ENCODE data around the gene GARIN6.

GARIN6 gene

DNA sequence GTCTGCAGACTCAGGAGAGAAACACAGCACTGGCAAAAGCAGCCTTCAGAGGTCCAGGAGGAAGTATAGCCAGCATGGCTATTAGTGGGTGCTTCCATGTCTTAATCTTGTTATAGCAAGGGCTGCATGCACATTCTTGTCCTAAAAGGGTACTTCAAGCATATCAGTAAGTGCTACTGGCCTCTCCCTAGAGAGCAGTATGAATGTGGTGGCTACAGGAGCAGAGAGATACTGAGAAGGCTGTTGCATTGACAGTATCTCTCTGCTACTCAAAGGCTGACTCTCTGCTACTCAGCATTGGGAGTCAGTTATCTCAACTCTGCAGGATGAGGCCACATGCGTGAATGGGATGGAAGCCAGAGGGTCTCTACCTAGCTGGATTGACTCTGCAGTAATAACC is 2.0 kb downstream of the GARIN6 start:
- H3K4me3 ChIP-seq (ENCODE audit: low read depth, low read length): no peak overlapping the region
- DNase-seq (ENCODE audit: low read depth, low spot score): no peak
- CTCF ChIA-PET: no interaction called here
- POLR2A ChIA-PET: no interaction called here
- TF ChIP-seq, protein P1, sequence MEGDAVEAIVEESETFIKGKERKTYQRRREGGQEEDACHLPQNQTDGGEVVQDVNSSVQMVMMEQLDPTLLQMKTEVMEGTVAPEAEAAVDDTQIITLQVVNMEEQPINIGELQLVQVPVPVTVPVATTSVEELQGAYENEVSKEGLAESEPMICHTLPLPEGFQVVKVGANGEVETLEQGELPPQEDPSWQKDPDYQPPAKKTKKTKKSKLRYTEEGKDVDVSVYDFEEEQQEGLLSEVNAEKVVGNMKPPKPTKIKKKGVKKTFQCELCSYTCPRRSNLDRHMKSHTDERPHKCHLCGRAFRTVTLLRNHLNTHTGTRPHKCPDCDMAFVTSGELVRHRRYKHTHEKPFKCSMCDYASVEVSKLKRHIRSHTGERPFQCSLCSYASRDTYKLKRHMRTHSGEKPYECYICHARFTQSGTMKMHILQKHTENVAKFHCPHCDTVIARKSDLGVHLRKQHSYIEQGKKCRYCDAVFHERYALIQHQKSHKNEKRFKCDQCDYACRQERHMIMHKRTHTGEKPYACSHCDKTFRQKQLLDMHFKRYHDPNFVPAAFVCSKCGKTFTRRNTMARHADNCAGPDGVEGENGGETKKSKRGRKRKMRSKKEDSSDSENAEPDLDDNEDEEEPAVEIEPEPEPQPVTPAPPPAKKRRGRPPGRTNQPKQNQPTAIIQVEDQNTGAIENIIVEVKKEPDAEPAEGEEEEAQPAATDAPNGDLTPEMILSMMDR (IDR thresholded peaks at IDR 0.05; ENCODE audit: insufficient read depth, low read length, missing control alignments): no peak

DNA sequence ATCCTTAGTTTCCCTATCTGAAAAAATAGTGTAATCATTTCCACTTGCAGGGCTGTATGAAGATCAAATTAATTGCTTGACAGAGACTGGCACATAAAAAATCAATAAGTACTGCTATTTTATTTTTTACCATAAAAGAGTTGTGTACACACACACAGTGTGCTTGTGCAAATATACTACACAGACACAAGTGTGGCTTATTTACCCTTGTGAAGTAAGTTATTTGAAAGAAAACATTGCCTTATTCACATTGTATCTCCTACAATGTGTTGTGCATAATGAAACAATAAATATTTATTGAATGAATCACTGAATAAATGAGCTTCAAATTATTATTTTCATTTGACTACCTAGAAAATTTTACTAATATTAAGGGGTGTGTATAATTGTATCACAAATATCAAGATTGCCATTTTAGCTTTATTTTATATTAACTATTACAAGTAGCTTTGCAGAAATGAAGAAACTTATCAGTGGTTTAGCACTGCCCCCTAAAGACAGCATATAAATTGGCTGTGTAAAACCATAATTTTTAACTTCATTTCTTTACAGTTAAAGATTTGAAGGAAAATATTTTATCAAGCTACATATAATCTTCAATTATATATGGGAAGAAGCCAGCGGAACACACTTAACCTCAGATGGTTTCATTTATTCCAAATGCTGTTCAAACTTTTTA is 11.3 kb downstream of the GARIN6 start:
- DNase-seq (ENCODE audit: low read depth, low spot score): no peak
- ChIA-PET POLR2A (no interaction called here), CTCF (interaction anchor here (0.6 to 2.8 kb wide), 7 partner anchors 48 to 616 kb away, joined by 3 to 58 read pairs (median 3); no protein-coding TSS in a partner anchor)
- TF ChIP-seq, protein P1 (IDR thresholded peaks at IDR 0.05; ENCODE audit: insufficient read depth, low read length, missing control alignments): no peak
- H3K4me3 ChIP-seq (ENCODE audit: low read depth, low read length): no peak overlapping the region

DNA sequence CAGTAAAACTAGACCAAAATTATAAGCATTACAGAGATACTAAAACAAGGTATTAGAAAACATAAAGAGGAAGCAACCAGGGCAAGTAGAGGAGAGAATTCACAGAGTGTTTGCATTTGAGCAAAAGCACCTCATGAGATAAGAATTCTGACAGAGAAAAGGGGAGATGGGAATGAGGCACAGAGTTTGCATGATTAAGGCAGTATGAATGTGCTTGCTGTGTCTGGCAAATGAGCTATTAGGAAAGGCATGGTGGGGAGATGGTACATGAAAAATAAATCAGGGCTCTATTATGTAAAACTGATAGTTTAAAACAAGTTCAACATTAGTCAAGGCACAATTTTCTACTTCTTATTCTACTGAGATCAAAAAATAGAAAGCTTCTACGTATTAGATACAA is 23.1 kb downstream of the GARIN6 start:
- H3K4me3 ChIP-seq (ENCODE audit: low read depth, low read length): no peak overlapping the region
- TF ChIP-seq, protein P1 (IDR thresholded peaks at IDR 0.05; ENCODE audit: insufficient read depth, low read length, missing control alignments): no peak
- CTCF ChIA-PET: no interaction called here
- peak; percentile 2 for DNase-seq (ENCODE audit: low read depth, low spot score)
- POLR2A ChIA-PET: no interaction called here

DNA sequence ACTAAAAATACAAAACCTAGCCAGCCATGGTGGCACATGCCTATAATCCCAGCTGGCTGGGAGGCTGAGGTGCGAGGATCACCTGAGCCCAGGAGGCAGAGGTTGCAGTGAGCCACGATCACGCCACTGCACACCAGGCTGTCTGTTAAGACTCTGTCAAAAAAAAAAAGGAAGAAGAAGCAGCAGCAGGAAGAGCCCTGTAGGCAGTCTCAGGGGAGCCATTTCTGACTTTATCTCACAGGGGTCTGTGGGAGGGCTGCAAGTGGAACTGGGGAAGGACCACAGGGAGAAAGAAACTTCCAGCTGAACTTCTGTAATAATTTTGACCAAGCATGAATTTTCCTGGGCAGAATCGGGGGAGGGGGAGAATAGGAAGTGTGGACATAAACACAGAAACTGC is 32.7 kb downstream of the GARIN6 start:
- no peak overlapping the region for H3K4me3 ChIP-seq (ENCODE audit: low read depth, low read length)
- ChIA-PET CTCF (no interaction called here), POLR2A (no interaction called here)
- TF ChIP-seq, protein P1 (IDR thresholded peaks at IDR 0.05; ENCODE audit: insufficient read depth, low read length, missing control alignments): no peak
- DNase-seq (ENCODE audit: low read depth, low spot score): no peak

DNA sequence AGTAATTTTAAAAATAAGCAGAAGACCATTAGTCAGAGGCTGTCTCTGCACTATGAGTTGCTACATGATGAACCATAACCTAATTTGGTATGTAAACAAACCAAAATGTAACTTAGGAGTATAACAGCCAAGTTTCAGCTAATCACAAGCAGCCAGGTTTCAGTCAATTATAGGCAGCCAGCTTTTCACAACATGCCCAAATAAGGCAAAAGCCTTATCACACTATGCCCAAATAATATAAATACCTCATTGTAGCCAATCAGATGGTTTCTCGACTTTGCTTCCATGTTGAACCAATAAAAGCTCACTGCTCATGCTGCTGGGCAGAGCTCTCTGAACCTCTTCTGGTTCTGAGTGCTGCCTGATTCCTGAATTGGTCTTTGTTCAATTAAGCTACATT is 38.6 kb downstream of the GARIN6 start:
- TF ChIP-seq, protein P1 (IDR thresholded peaks at IDR 0.05; ENCODE audit: insufficient read depth, low read length, missing control alignments): no peak
- CTCF ChIA-PET: no interaction called here
- no peak overlapping the region for H3K4me3 ChIP-seq (ENCODE audit: low read depth, low read length)
- POLR2A ChIA-PET: no interaction called here
- no peak for DNase-seq (ENCODE audit: low read depth, low spot score)

DNA sequence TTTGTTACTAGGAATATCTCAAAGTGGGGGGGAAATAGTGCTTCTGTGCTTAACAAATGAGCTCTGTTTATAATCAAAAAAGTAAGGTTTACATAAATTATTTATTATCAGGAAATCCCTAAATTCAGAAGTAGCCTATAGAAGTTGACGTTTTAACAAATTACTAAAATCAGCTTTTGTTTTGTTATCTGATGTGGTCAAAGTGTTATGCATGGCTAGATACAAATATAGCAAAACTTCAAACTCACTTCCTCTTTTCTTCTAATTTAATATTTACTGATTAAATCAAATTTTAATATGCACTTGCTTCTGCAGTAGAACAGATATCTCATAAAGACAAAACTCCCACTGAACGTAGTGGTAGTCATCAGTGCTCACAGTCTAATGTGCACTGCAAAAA is 47.5 kb downstream of the GARIN6 start:
- no peak overlapping the region for H3K4me3 ChIP-seq (ENCODE audit: low read depth, low read length)
- TF ChIP-seq, protein P1 (IDR thresholded peaks at IDR 0.05; ENCODE audit: insufficient read depth, low read length, missing control alignments): no peak
- CTCF ChIA-PET: no interaction called here
- DNase-seq (ENCODE audit: low read depth, low spot score): no peak
- POLR2A ChIA-PET: no interaction called here
